GM06990 (cell line): ENCODE data around the gene FASLG.

ENCODE experiments used
- DNase-seq: peaks from one replicate; pipeline ENCODE4 v3.0.0-alpha.2; 2011; ENCODE audit not compliant: insufficient read length; ENCODE audit errors: extremely low read depth
- H3K27me3 ChIP-seq: replicated peaks from 2 replicates; pipeline ENCODE4 v1.6.0; 2011; ENCODE audit warnings: low read length; ENCODE audit not compliant: control insufficient read depth, insufficient read depth
- H3K36me3 ChIP-seq: 2 replicates; pipeline ENCODE4 v1.5.1; 2011; ENCODE audit warnings: low read length; ENCODE audit not compliant: control insufficient read depth, insufficient read depth
- H3K4me3 ChIP-seq: replicated peaks from 2 replicates; pipeline ENCODE4 v1.5.1; 2011; ENCODE audit warnings: low read depth, mild to moderate bottlenecking, control low read depth, low read length
- CTCF ChIP-seq: IDR thresholded peaks from 2 replicates; pipeline ENCODE4 v1.5.1; 2011; ENCODE audit warnings: low read length, control low read depth, mild to moderate bottlenecking, inconsistent platforms; ENCODE audit not compliant: insufficient read depth, poor library complexity, severe bottlenecking

The FASLG gene

GRCh38 chr1:172646653-172647052 is 12.2 kb upstream of the FASLG start:
- H3K27me3 ChIP-seq, result no peaks in the 10 kb centered on the region
- H3K4me3 ChIP-seq, result no peak overlapping the region
- DNase-seq, result no peak
- H3K36me3 ChIP-seq, result no peaks in the 10 kb centered on the region
- no peak for TF ChIP-seq CTCF

GRCh38 chr1:172647110-172647564 is 11.8 kb upstream of the FASLG start:
- Histone ChIP-seq H3K27me3 (no peaks in the 10 kb centered on the region), H3K4me3 (no peak overlapping the region), H3K36me3 (no peaks in the 10 kb centered on the region)
- peak; percentile 29 for DNase-seq
- TF ChIP-seq CTCF, result peak; percentile 4

- Histone ChIP-seq H3K27me3 (no peaks in the 10 kb centered on the region; the same call in 1 of the 2 replicates), H3K36me3 (no peaks in the 10 kb centered on the region), H3K4me3 (no peak overlapping the region)
- TF ChIP-seq CTCF, result no peak
- DNase-seq, result no peak
Measured at GRCh38 chr1:172647987-172648386, 10.9 kb upstream of the FASLG start.

GRCh38 chr1:172650474-172651193 is 8.3 kb upstream of the FASLG start:
- no peak for DNase-seq
- H3K36me3 ChIP-seq, result no peaks in the 10 kb centered on the region
- no peaks in the 10 kb centered on the region; the same call in 1 of the 2 replicates for H3K27me3 ChIP-seq
- no peak for TF ChIP-seq CTCF
- H3K4me3 ChIP-seq, result no peak overlapping the region

- no peak for DNase-seq
- H3K4me3 ChIP-seq, result no peak overlapping the region
- H3K27me3 ChIP-seq, result no peaks in the 10 kb centered on the region; the same call in 1 of the 2 replicates
- H3K36me3 ChIP-seq, result no peaks in the 10 kb centered on the region
- no peak for TF ChIP-seq CTCF
Measured at GRCh38 chr1:172653015-172653709, 5.7 kb upstream of the FASLG start.
